Prostate gland (tissue), 2 donors: ENCODE measurements around the gene IFI27L2.

Source experiments
- POLR2A ChIP-seq: fragments of 450-650 bp; IDR thresholded peaks from one replicate; pipeline ENCODE4 v1.6.1; 2016; ENCODE audit warnings: antibody characterized with exemption, mild to moderate bottlenecking
- TF ChIP-seq, protein P1 (sequence below), 4 experiments: fragments of 200-600 bp in 2 of 4; fragments of 450-650 bp in 2 of 4; sonication (generic) in 2 of 4; IDR thresholded peaks; 1 replicate in 3 of 4; 2 replicates in 1 of 4; pipeline ENCODE4 v1.5.1; 2016 to 2019; ENCODE audit warnings: antibody characterized with exemption in 4 of 4, mild to moderate bottlenecking in 2 of 4, moderate library complexity in 2 of 4

GRCh38 chr14:94087891-94088290 is 41.5 kb downstream of the IFI27L2 start:
- TF ChIP-seq, protein P1, sequence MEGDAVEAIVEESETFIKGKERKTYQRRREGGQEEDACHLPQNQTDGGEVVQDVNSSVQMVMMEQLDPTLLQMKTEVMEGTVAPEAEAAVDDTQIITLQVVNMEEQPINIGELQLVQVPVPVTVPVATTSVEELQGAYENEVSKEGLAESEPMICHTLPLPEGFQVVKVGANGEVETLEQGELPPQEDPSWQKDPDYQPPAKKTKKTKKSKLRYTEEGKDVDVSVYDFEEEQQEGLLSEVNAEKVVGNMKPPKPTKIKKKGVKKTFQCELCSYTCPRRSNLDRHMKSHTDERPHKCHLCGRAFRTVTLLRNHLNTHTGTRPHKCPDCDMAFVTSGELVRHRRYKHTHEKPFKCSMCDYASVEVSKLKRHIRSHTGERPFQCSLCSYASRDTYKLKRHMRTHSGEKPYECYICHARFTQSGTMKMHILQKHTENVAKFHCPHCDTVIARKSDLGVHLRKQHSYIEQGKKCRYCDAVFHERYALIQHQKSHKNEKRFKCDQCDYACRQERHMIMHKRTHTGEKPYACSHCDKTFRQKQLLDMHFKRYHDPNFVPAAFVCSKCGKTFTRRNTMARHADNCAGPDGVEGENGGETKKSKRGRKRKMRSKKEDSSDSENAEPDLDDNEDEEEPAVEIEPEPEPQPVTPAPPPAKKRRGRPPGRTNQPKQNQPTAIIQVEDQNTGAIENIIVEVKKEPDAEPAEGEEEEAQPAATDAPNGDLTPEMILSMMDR (IDR thresholded peaks at IDR 0.05): no peak
- no peak for TF ChIP-seq POLR2A
